A673 (cell line): ENCODE data around the gene NOB1. TPM values are rescaled to one million over a fixed set of nuclear protein-coding genes. Genes with fewer than 3 reads are reported as not detected.

Experiments used
- BruUV-seq: library from RNA; stranded (reverse); fragments of 400-500 nt; replicated peaks from 2 replicates; lab custom pipeline; 2021; lab: Mats Ljungman, UMichigan
- CTCF ChIA-PET: fragments of 300-600 bp; sonication (Branson Sonifier 250); formaldehyde crosslinking; loops from one replicate; lab custom pipeline; 2022; ENCODE audit warnings: antibody characterized with exemption; lab: Charles Lee
- POLR2A ChIA-PET: fragments of 300-600 bp; sonication (Branson Sonifier 250); formaldehyde crosslinking; loops from one replicate; lab custom pipeline; 2022; ENCODE audit warnings: antibody characterized with exemption; ENCODE audit not compliant: low non-redundant PET; lab: Charles Lee
- DNase-seq: peaks from one replicate; pipeline ENCODE4 v3.0.0-alpha.2; 2015; ENCODE audit warnings: low spot score
- H3K27ac ChIP-seq: fragments of 200-600 bp; sonication (generic); 2 replicates; pipeline ENCODE4 v1.5.1; 2016; ENCODE audit warnings: mixed run types, low read depth, mild to moderate bottlenecking, mixed read lengths, antibody characterized with exemption, low read length; ENCODE audit not compliant: poor library complexity, severe bottlenecking
- H3K27me3 ChIP-seq: fragments of 200-600 bp; sonication (generic); replicated peaks from 2 replicates; pipeline ENCODE4 v1.6.1; 2017; ENCODE audit warnings: mixed run types, low read depth, mild to moderate bottlenecking, mixed read lengths, antibody characterized with exemption, low read length; ENCODE audit not compliant: insufficient read depth, poor library complexity
- H3K36me3 ChIP-seq: fragments of 200-600 bp; sonication (generic); 2 replicates; pipeline ENCODE4 v1.6.1; 2016; ENCODE audit warnings: mixed run types, mild to moderate bottlenecking, mixed read lengths, antibody characterized with exemption, low read length; ENCODE audit not compliant: insufficient read depth, poor library complexity, severe bottlenecking
- H3K4me1 ChIP-seq: fragments of 200-600 bp; sonication (generic); 2 replicates; pipeline ENCODE4 v1.6.1; 2017; ENCODE audit warnings: mixed run types, mild to moderate bottlenecking, mixed read lengths, antibody characterized with exemption, low read length; ENCODE audit not compliant: insufficient read depth, poor library complexity, severe bottlenecking
- H3K4me3 ChIP-seq: fragments of 200-600 bp; sonication (generic); 2 replicates; pipeline ENCODE4 v1.5.1; 2016; ENCODE audit warnings: low read depth, mixed run types, mild to moderate bottlenecking, mixed read lengths, low read length; ENCODE audit not compliant: poor library complexity, severe bottlenecking
- H3K9me3 ChIP-seq: fragments of 200-600 bp; sonication (generic); 2 replicates; pipeline ENCODE4 v1.6.1; 2016; ENCODE audit warnings: mixed run types, low read depth, mild to moderate bottlenecking, mixed read lengths, antibody characterized with exemption, low read length; ENCODE audit not compliant: poor library complexity, severe bottlenecking
- CTCF ChIP-seq: fragments of 300-800, 200-600 bp; sonication (generic); conservative IDR thresholded peaks from 2 replicates; pipeline ENCODE4 v1.5.1; 2017; ENCODE audit warnings: low read depth, mild to moderate bottlenecking, antibody characterized with exemption, low read length, moderate library complexity, mixed read lengths
- EZH2 ChIP-seq: fragments of 200-600 bp; sonication (generic); IDR thresholded peaks from 2 replicates; pipeline ENCODE4 v1.6.1; 2017; ENCODE audit warnings: borderline replicate concordance, low read depth, mild to moderate bottlenecking, mixed read lengths, antibody characterized with exemption, low read length; ENCODE audit not compliant: poor library complexity, severe bottlenecking
- intact Hi-C: fragments of 100-400 bp; cut with micrococcal nuclease; formaldehyde crosslinking; loops from one replicate; pipeline ENCODE4 v1.10.0; 2022; ENCODE audit not compliant: unreplicated experiment
- total RNA-seq: library from RNA; stranded (reverse); gene quantifications from 2 replicates; pipeline ENCODE4 v1.2.3, GENCODE V29; 2021

Gene NOB1
- total RNA-seq, 1 experiment from 2014 or later, result 93.3 TPM

GRCh38 chr16:69773260-69773947 lies 18.7 kb upstream of the NOB1 start:
- TF ChIP-seq EZH2 (no peak), CTCF (no peak)
- ChIA-PET CTCF (no interaction called here), POLR2A (no interaction called here)
- H3K36me3 ChIP-seq, result no peaks in the 10 kb centered on the region
- BruUV-seq, result no TSS peak
- no peaks in the 10 kb centered on the region for H3K9me3 ChIP-seq
- H3K4me1 ChIP-seq, result no peaks in the 10 kb centered on the region
- no peak for DNase-seq
- H3K4me3 ChIP-seq, result no peak overlapping the region
- intact Hi-C loops, result no loop called here
- no peak overlapping the region for H3K27ac ChIP-seq
- H3K27me3 ChIP-seq, result no peaks in the 10 kb centered on the region

GRCh38 chr16:69771651-69771967 lies 16.9 kb upstream of the NOB1 start:
- no TSS peak for BruUV-seq
- Histone ChIP-seq H3K36me3 (no peaks in the 10 kb centered on the region), H3K4me3 (no peak overlapping the region), H3K4me1 (no peaks in the 10 kb centered on the region), H3K27me3 (no peaks in the 10 kb centered on the region), H3K9me3 (no peaks in the 10 kb centered on the region), H3K27ac (no peak overlapping the region)
- POLR2A ChIA-PET, result no interaction called here
- CTCF ChIA-PET, result no interaction called here
- intact Hi-C loops, result no loop called here
- no peak for DNase-seq
- TF ChIP-seq CTCF, result no peak
- no peak for TF ChIP-seq EZH2

GRCh38 chr16:69769404-69769803 lies 14.7 kb upstream of the NOB1 start:
- BruUV-seq, result no TSS peak
- no peak for TF ChIP-seq CTCF
- no peak for TF ChIP-seq EZH2
- DNase-seq, result no peak
- Histone ChIP-seq H3K27ac (no peak overlapping the region), H3K36me3 (no peaks in the 10 kb centered on the region), H3K4me1 (no peaks in the 10 kb centered on the region), H3K4me3 (no peak overlapping the region), H3K9me3 (no peaks in the 10 kb centered on the region), H3K27me3 (no peaks in the 10 kb centered on the region)
- intact Hi-C loops, result no loop called here
- POLR2A ChIA-PET, result no interaction called here
- CTCF ChIA-PET, result no interaction called here
